H1 (cell line): ENCODE results near the gene CDH15. TPM values are rescaled to one million over a fixed set of nuclear protein-coding genes. Genes with fewer than 3 reads are reported as not detected.

Experiments used
- GTF2F1 ChIP-seq: IDR thresholded peaks from 2 replicates; pipeline ENCODE4 v1.6.1; 2012; ENCODE audit warnings: low read depth, low read length, improper control_type of control experiment, borderline replicate concordance
- polyA plus RNA-seq, 7 experiments: library from polyadenylated mRNA; depleted of rRNA in 3 of 7; stranded (reverse) in 5 of 7; unstranded in 2 of 7; fragments of >200 nt in 5 of 7; fragments of 200-250 nt in 2 of 7; gene quantifications; 1 replicate in 5 of 7; 2 replicates in 1 of 7; 4 replicates in 1 of 7; pipeline versions ENCODE4 v1.2.1 to v1.2.3, GENCODE V29; 2011 to 2013; ENCODE audit warnings: missing spikeins in 2 of 7, mixed read lengths in 2 of 7
- total RNA-seq: library from RNA; stranded (reverse); fragmentation: NEBNext Ultra II Directional; extraction: Animal tissue kit (Norgen Biotek cat#: 25700); gene quantifications from 2 replicates; pipeline ENCODE4 v1.2.1, GENCODE V29; 2021
- TF ChIP-seq, protein P1 (sequence below), 3 experiments: IDR thresholded peaks; 1 replicate in 2 of 3; 2 replicates in 1 of 3; pipeline versions ENCODE4 v1.5.1 to v1.6.1; 2011; ENCODE audit warnings: low read length in 3 of 3, mild to moderate bottlenecking in 3 of 3, inconsistent platforms in 2 of 3, low read depth in 1 of 3, moderate library complexity in 1 of 3; ENCODE audit not compliant: insufficient read depth in 1 of 3; ENCODE audit errors: control extremely low read depth in 1 of 3

The CDH15 gene
- total and polyA plus RNA-seq, 2 of the 8 experiments (the other 6 are each of a cell fraction or from before 2014, with no cell fraction given): 0.50 to 0.82 TPM

GRCh38 chr16:89193576-89194293 is 22.2 kb downstream of the CDH15 start (continued):
- TF ChIP-seq, protein P1, sequence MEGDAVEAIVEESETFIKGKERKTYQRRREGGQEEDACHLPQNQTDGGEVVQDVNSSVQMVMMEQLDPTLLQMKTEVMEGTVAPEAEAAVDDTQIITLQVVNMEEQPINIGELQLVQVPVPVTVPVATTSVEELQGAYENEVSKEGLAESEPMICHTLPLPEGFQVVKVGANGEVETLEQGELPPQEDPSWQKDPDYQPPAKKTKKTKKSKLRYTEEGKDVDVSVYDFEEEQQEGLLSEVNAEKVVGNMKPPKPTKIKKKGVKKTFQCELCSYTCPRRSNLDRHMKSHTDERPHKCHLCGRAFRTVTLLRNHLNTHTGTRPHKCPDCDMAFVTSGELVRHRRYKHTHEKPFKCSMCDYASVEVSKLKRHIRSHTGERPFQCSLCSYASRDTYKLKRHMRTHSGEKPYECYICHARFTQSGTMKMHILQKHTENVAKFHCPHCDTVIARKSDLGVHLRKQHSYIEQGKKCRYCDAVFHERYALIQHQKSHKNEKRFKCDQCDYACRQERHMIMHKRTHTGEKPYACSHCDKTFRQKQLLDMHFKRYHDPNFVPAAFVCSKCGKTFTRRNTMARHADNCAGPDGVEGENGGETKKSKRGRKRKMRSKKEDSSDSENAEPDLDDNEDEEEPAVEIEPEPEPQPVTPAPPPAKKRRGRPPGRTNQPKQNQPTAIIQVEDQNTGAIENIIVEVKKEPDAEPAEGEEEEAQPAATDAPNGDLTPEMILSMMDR (IDR thresholded peaks at IDR 0.05; ENCODE audit: control extremely low read depth in 1 of 3, insufficient read depth in 1 of 3, low read depth in 1 of 3, low read length in 3 of 3): no peak
- TF ChIP-seq GTF2F1: no peak
